K562 (cell line): ENCODE results near the gene CACNA1A. TPM values are rescaled to one million over a fixed set of nuclear protein-coding genes. Genes with fewer than 3 reads are reported as not detected.

Experiments
- ARID3A ChIP-seq: IDR thresholded peaks from 2 replicates; pipeline ENCODE4 v1.6.1; 2012; ENCODE audit warnings: low read depth, low read length, improper control_type of control experiment, borderline replicate concordance
- BHLHE40 ChIP-seq: IDR thresholded peaks from 2 replicates; pipeline ENCODE4 v1.6.1; 2011; ENCODE audit warnings: low read length, improper control_type of control experiment
- EP300 ChIP-seq: IDR thresholded peaks from 2 replicates; pipeline ENCODE4 v1.6.1; 2012; ENCODE audit warnings: low read length, improper control_type of control experiment
- FOXP4 ChIP-seq: sonication (generic); formaldehyde crosslinking; IDR thresholded peaks from 2 replicates; pipeline ENCODE4 v1.8.0; 2022; ENCODE audit warnings: mild to moderate bottlenecking, missing genetic modification reagents, borderline replicate concordance
- NFYB ChIP-seq: IDR thresholded peaks from 2 replicates; pipeline ENCODE4 v1.6.1; 2011; ENCODE audit warnings: mild to moderate bottlenecking, moderate library complexity; ENCODE audit not compliant: insufficient read length; ENCODE audit errors: extremely low read depth
- OTX1 ChIP-seq: fragments of 450-650 bp; formaldehyde crosslinking; IDR thresholded peaks from 2 replicates; pipeline ENCODE4 v1.4.0; 2022; ENCODE audit warnings: mild to moderate bottlenecking
- POLR2H ChIP-seq: IDR thresholded peaks from 2 replicates; pipeline ENCODE4 v1.6.1; 2016; ENCODE audit warnings: missing genetic modification characterization, low read depth, mild to moderate bottlenecking, control low read depth, missing compliant biosample characterization, moderate library complexity
- SMAD4 ChIP-seq: fragments of 250-450 bp; sonication (Bioruptor Pico); conservative IDR thresholded peaks from 2 replicates; pipeline ENCODE4 v1.8.0; 2021; ENCODE audit warnings: inconsistent platforms, mild to moderate bottlenecking, moderate library complexity
- SMARCC2 ChIP-seq: fragments of 450-650 bp; IDR thresholded peaks from 2 replicates; pipeline ENCODE4 v1.6.1; 2017; ENCODE audit warnings: antibody characterized with exemption, moderate library complexity, mild to moderate bottlenecking, low read depth
- THAP12 ChIP-seq: fragments of 250-450 bp; sonication (Bioruptor Pico); IDR thresholded peaks from 2 replicates; pipeline ENCODE4 v1.9.0; 2021; ENCODE audit warnings: mild to moderate bottlenecking, inconsistent platforms
- TSHZ1 ChIP-seq: fragments of 250-450 bp; sonication (Bioruptor Pico); IDR thresholded peaks from 2 replicates; pipeline ENCODE4 v1.4.0; 2020; ENCODE audit warnings: mild to moderate bottlenecking, moderate library complexity
- ZBTB1 ChIP-seq: sonication (generic); formaldehyde crosslinking; IDR thresholded peaks from 2 replicates; pipeline ENCODE4 v1.8.1; 2023; ENCODE audit warnings: missing genetic modification reagents, low read depth, mild to moderate bottlenecking, borderline replicate concordance
- ZBTB11 ChIP-seq, 3 experiments: fragments of 200-800 bp in 1 of 3; fragments of 250-450 bp in 1 of 3; fragments of 450-650 bp in 1 of 3; sonication (Bioruptor Pico) in 1 of 3; sonication (Bioruptor generic) in 1 of 3; formaldehyde crosslinking in 1 of 3; IDR thresholded peaks; 2 replicates each; pipeline versions ENCODE4 v1.6.1 to v1.8.0; 2016 to 2022; ENCODE audit warnings: mild to moderate bottlenecking in 2 of 3, missing genetic modification characterization in 2 of 3, missing compliant biosample characterization in 1 of 3, moderate library complexity in 1 of 3
- ZNF3 ChIP-seq: fragments of 250-450 bp; sonication (Bioruptor Pico); IDR thresholded peaks from 2 replicates; pipeline ENCODE4 v1.5.0; 2021; ENCODE audit warnings: mild to moderate bottlenecking, moderate library complexity
- polyA plus RNA-seq, 8 experiments: library from polyadenylated mRNA; depleted of rRNA in 4 of 8; stranded (reverse) in 5 of 8; unstranded in 3 of 8; fragments of >200 nt; fragmentation: Nextera tagmentation in 2 of 8; fragmentation: Illumina TruSeq in 1 of 8; extraction: Ambion mirVana in 2 of 8; extraction: Trizol in 1 of 8; gene quantifications; 2 replicates each; pipeline versions ENCODE4 v1.2.1 to v1.2.3, GENCODE V29; 2011 to 2014; ENCODE audit warnings: inconsistent platforms in 1 of 8, missing spikeins in 1 of 8
- total RNA-seq, 7 experiments: library from RNA; depleted of rRNA in 6 of 7; stranded (reverse); fragments of >200 nt in 6 of 7; fragmentation: Illumina TruSeq in 2 of 7; extraction: Trizol in 2 of 7; gene quantifications; 2 replicates each; pipeline versions ENCODE4 v1.2.1 to v1.2.3, GENCODE V29; 2011 to 2021; ENCODE audit warnings: low replicate concordance in 1 of 7

Gene CACNA1A
- total and polyA plus RNA-seq, 9 of the 15 experiments (the other 6 are each of a cell fraction or from before 2014, with no cell fraction given) = 0.03 to 0.20 (median 0.09) TPM; not detected in 1

GRCh38 chr19:13537454-13537853 lies 31.2 kb upstream of the CACNA1A start (continued):
- TF ChIP-seq THAP12 (no peak), OTX1 (CRISPR knock-in tag) (no peak), TSHZ1 (CRISPR knock-in tag) (no peak), SMAD4 (CRISPR knock-in tag) (no peak), POLR2H (tag) (no peak), EP300 (no peak), ZBTB1 (no peak), ZBTB11 (CRISPR knock-in tag; IDR thresholded peaks at IDR 0.05) (no peak), SMARCC2 (no peak), NFYB (no peak), ZNF3 (CRISPR knock-in tag) (no peak), FOXP4 (CRISPR knock-in tag) (no peak), BHLHE40 (0 out of 2 replicates have a peak, but pooled peaks have one; percentile 4), ARID3A (no peak)
